KOPT-K1 (cell line): ENCODE results near the gene DLK2.
"Not testable (repeated sequence)": the region's sequence is repeated elsewhere in the genome, so short reads cannot be mapped to it uniquely, and the experiment has no call there.

ENCODE experiments used
- H3K27ac ChIP-seq: fragments of 200-600 bp; sonication (generic); 2 replicates; pipeline ENCODE4 v1.5.1; 2016; ENCODE audit warnings: antibody characterized with exemption, mild to moderate bottlenecking, low read depth, low read length; ENCODE audit not compliant: poor library complexity, severe bottlenecking
- H3K36me3 ChIP-seq: fragments of 200-600 bp; sonication (generic); 2 replicates; pipeline ENCODE4 v1.5.1; 2017; ENCODE audit warnings: antibody characterized with exemption, mild to moderate bottlenecking, low read length, moderate library complexity; ENCODE audit not compliant: insufficient read depth
- H3K9me3 ChIP-seq: fragments of 200-600 bp; sonication (generic); 2 replicates; pipeline ENCODE4 v1.5.1; 2017; ENCODE audit warnings: antibody characterized with exemption, low read length, mild to moderate bottlenecking; ENCODE audit not compliant: insufficient read depth, poor library complexity, severe bottlenecking

Gene DLK2

DNA sequence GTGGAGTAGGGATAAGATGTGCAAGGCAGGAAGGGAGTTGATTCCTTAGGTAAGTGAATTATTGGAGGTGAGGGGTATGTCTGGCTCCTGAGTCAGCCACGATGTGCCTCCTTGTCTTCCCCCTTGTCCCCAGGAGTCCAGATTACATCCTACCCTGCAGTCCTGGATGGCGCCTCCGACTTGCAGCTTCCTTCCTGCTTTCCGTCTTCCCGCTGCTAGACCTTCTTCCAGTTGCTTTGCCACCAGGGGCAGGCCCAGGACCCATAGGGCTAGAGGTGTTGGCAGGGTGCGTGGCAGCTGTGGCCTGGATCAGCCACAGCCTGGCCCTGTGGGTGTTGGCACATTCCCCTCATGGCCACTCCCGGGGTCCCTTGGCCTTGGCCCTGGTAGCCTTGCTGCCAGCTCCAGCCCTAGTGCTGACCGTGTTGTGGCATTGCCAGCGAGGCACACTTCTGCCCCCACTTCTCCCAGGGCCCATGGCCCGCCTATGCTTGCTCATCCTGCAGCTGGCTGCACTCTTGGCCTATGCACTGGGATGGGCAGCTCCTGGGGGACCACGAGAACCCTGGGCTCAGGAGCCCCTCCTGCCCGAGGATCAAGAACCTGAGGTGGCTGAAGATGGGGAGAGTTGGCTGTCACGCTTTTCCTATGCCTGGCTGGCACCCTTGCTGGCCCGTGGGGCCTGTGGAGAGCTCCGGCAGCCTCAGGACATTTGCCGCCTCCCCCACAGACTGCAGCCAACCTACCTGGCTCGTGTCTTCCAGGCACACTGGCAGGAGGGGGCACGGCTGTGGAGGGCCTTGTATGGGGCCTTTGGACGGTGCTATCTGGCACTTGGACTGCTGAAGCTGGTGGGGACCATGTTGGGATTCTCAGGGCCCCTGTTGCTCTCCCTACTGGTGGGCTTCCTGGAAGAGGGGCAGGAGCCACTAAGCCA lies 23.1 kb downstream of the DLK2 start:
- Histone ChIP-seq H3K36me3 (peaks cover 53% of the 10 kb centered on the region), H3K9me3 (no peaks in the 10 kb centered on the region), H3K27ac (no peak overlapping the region)

- Histone ChIP-seq H3K36me3 (peaks cover 28% of the 10 kb centered on the region), H3K9me3 (no peaks in the 10 kb centered on the region), H3K27ac (no peak overlapping the region)
These were observed 26.5 kb downstream of the DLK2 start for GRCh38 chr6:43428874-43429273.

- peaks cover 20% of the 10 kb centered on the region for H3K36me3 ChIP-seq
- H3K27ac ChIP-seq = peak overlapping the region; percentile 82
- H3K9me3 ChIP-seq = no peaks in the 10 kb centered on the region
These were observed 27.2 kb downstream of the DLK2 start for GRCh38 chr6:43428112-43428570.

DNA sequence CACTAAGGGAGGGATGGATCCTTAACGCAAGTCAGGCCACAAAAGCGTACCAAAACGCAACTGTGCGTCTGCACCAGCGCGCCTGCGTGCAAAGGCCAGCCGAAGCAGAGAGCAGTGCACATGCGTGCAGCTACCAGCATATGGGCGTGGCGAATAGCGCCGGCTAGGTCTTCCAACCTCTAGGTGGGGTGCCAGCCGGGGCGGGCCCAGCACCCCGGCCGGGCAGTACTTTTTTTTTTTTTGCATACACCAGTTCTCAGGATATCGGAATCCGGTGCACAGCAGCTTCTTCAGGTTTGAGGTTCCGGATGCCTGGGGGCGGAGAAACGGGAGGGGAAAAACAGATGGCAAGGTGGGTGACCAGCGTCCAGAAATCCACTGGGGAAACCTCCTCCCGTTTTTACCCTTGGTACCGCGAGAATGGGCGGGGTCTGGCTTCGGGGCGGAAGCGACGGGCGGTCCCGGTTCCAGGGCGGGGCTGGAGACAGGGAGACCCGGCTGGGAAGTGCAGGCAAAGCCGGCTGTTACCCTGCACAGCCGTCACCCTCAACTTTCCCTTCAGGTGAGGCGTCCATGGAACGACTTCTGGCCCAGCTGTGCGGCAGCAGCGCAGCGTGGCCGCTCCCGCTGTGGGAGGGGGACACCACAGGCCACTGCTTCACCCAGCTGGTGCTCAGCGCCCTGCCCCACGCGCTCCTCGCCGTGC lies 27.8 kb downstream of the DLK2 start, which contains the start of gene ABCC10:
Gene ABCC10 (plus strand): TSS at position 136 of the 706 bp plus-strand sequence. CDS start 438 bp downstream, at position 574.
- Histone ChIP-seq H3K27ac (peak within 1 kb of the TSS; percentile 82), H3K36me3 (peaks cover 15% of the 10 kb centered on the region; the same call in 1 of the 2 replicates)

GRCh38 chr6:43426928-43427405 lies 28.4 kb downstream of the DLK2 start:
- H3K27ac ChIP-seq = peak overlapping the region; percentile 82
- H3K9me3 ChIP-seq = no peaks in the 10 kb centered on the region
- H3K36me3 ChIP-seq = peaks cover 9% of the 10 kb centered on the region; the same call in 1 of the 2 replicates

More for the DNA sequence above, 27.8 kb downstream of the DLK2 start, which contains the start of gene ABCC10:
- no peaks in the 10 kb centered on the region for H3K9me3 ChIP-seq

GRCh38 chr6:43425083-43425482 lies 30.3 kb downstream of the DLK2 start:
- not testable (repeated sequence) for H3K36me3 ChIP-seq, H3K27ac ChIP-seq

DNA sequence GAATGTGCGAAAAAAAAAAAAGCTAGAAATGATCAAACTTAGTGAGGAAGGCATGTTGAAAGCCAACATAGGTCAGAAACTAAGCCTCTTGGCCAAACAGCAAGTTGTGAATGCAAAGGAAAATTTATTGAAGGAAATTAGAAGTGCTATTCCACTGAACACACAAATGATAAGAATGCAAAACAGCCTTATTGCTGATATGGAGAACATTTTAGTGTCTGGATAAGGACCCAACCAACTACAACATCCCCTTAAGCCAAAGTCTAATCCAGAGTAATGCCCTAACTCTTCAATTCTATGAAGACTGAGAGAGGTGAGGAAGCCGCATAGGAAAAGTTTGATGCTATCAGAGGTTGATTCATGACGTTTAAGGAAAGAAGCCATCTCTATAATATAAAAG lies 33.5 kb downstream of the DLK2 start:
- peaks cover 12% of the 10 kb centered on the region for H3K9me3 ChIP-seq
- no peak overlapping the region for H3K27ac ChIP-seq
- no peaks in the 10 kb centered on the region for H3K36me3 ChIP-seq

More at GRCh38 chr6:43425083-43425482, 30.3 kb downstream of the DLK2 start:
- not testable (repeated sequence) for H3K9me3 ChIP-seq

DNA sequence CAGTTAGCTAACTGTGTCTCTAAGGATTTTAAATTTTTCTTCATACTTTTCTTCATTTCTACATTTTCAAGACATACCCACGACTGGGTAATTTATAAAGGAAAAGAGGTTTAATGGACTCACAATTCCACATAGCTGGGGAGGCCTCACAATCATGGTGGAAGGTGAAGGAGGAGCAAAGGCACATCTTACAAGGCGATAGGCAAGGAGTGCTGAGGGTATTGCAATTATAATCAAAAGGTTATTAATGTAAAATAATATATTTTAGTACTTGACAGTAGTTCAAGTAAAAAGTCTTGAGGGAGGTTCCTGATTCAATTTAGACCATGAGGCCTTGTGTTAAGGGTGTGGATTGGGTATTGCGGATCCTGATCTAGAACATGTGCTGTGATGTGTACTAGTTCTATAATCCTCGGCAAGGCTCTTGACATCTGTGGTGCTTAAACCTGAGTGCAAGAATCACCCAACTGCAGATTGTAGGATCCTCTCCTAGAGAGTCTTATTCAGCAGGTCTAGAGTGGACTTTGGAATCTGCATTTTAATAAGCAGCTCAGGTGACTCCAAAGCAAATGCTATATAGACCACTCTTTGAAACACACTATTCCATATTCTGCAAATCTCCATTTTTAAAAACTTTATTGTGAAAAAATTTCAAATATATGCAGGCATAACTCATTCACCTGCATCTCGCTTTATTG lies 35.2 kb downstream of the DLK2 start:
- H3K27ac ChIP-seq = no peak overlapping the region
- no peaks in the 10 kb centered on the region for H3K36me3 ChIP-seq
- peaks cover 12% of the 10 kb centered on the region for H3K9me3 ChIP-seq

DNA sequence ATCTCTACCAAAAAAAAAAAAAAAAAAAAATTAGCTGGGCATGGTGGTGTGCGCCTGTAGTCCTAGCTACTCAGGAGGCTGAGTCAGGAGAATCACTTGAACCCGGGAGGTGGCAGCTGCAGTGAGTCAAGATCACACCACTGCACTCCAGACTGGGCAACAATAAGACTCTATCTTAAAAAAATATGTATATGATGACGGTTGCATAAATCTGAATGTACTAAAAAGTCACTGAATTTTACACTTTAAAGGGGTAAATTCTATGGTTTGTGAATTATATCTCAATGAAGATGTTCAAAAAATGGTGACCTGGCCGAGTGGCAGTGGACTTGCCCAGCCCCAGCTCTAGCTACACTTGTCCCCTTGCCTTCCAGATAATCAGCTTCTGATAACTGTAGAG lies 38.4 kb downstream of the DLK2 start:
- Histone ChIP-seq H3K27ac (no peak overlapping the region), H3K36me3 (no peaks in the 10 kb centered on the region), H3K9me3 (peaks cover 29% of the 10 kb centered on the region)

DNA sequence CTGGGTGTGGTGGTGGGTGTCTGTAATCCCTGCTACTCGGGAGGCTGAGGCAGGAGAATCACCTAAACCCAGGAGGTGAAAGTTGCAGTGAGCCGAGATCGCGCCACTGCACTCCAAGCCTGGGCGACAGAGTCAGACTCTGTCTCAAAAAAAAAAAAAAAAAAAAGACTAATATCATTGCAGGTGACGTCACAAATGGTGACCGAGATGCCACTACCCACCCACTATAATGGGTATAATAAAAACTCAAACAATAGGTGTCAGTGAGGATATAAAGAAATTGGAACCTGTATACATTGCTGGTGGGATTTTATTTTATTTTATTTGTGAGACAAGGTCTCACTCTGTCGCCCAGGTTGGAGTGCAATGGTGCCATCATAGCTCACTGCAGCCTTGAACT lies 40.1 kb downstream of the DLK2 start:
- H3K27ac ChIP-seq, H3K36me3 ChIP-seq: not testable (repeated sequence)
- peaks cover 26% of the 10 kb centered on the region for H3K9me3 ChIP-seq

- H3K36me3 ChIP-seq = no peaks in the 10 kb centered on the region
- no peak overlapping the region for H3K27ac ChIP-seq
- peaks cover 17% of the 10 kb centered on the region for H3K9me3 ChIP-seq
These were observed 42.3 kb downstream of the DLK2 start for GRCh38 chr6:43413002-43413401.

GRCh38 chr6:43412541-43412940 lies 42.8 kb downstream of the DLK2 start:
- Histone ChIP-seq H3K9me3 (peaks cover 17% of the 10 kb centered on the region), H3K36me3 (no peaks in the 10 kb centered on the region), H3K27ac (no peak overlapping the region)

DNA sequence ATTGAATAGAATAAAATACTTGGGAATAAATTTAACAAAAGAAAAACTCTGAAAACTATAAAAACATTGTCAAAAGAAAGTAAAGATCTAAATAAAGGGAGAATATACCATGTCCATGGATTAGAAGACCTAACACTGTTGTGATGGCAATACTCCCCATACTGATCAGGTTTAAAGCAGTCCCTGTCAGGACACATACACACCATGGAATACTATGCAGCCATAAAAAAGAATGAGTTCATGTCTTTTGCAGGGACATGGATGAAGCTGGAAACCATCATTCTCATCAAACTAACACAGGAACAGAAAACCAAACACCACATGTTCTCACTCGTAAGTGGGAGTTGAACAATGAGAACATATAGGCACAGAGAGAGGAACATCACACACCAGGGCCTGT lies 44.6 kb downstream of the DLK2 start:
- H3K27ac ChIP-seq, H3K36me3 ChIP-seq: not testable (repeated sequence)

DNA sequence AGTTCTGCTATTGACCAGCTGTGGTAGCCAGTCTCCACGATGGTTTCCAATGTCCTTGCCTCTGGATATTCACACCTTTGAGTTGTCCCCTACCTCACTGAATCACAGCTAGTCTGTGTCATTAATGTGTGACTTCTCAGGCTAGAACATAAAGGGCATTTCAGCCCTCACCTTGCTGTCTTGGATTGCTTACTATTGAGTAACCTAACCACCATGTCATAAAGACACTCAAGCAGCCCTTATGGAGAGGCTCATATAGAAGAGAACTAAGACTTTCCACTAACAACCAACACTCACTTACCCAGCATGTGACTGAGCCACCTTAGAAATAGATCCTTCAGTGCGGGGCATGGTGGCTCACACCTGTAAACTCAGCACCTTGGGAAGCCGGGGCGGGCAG lies 47.1 kb downstream of the DLK2 start:
- H3K9me3 ChIP-seq = peaks cover 11% of the 10 kb centered on the region
- no peaks in the 10 kb centered on the region for H3K36me3 ChIP-seq
- no peak overlapping the region for H3K27ac ChIP-seq

More for the DNA sequence above, 44.6 kb downstream of the DLK2 start:
- peaks cover 17% of the 10 kb centered on the region for H3K9me3 ChIP-seq
